BE2C (cell line): ENCODE results near the gene PDLIM1.

Source experiments
- DNase-seq: peaks from one replicate; pipeline ENCODE4 v3.0.0-alpha.2; 2020
- H3K27me3 ChIP-seq: fragments of 250-450 bp; sonication (Bioruptor Pico); 2 replicates; pipeline ENCODE4 v1.5.1; 2020; ENCODE audit warnings: mild to moderate bottlenecking
- H3K36me3 ChIP-seq: fragments of 250-450 bp; sonication (Bioruptor Pico); 2 replicates; pipeline ENCODE4 v1.5.1; 2020; ENCODE audit warnings: mild to moderate bottlenecking
- H3K4me1 ChIP-seq: fragments of 250-450 bp; sonication (Bioruptor Pico); 2 replicates; pipeline ENCODE4 v1.5.1; 2020
- H3K4me3 ChIP-seq: 2 replicates; pipeline ENCODE4 v1.5.1; 2011; ENCODE audit warnings: low read depth, low read length
- H3K9me3 ChIP-seq: fragments of 250-450 bp; sonication (Bioruptor Pico); 2 replicates; pipeline ENCODE4 v1.5.1; 2020
- TF ChIP-seq, protein P1 (sequence below): IDR thresholded peaks from 2 replicates; pipeline ENCODE4 v1.5.1; 2012; ENCODE audit warnings: mild to moderate bottlenecking, low read depth, low read length

Gene PDLIM1

DNA sequence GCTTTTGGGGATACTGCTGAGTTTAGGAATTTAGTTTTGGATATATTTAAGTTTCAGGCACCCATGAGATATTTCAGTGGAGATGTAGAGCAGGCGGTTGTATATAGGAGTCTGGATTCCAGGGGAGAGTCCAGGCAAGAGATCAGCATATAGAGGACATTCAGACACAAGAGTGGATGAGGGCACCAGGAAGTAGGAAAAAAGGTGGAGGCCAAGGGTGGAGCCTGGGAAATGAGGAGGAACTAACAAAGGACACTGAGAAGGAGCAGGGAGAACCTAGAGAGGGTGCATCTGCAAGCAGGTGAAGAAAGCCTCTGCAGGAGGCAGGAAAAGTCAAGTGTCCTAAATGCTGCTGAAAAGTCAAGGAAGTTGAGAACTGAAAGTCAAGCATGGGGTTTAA, 13.1 kb upstream of the PDLIM1 start:
- TF ChIP-seq, protein P1, sequence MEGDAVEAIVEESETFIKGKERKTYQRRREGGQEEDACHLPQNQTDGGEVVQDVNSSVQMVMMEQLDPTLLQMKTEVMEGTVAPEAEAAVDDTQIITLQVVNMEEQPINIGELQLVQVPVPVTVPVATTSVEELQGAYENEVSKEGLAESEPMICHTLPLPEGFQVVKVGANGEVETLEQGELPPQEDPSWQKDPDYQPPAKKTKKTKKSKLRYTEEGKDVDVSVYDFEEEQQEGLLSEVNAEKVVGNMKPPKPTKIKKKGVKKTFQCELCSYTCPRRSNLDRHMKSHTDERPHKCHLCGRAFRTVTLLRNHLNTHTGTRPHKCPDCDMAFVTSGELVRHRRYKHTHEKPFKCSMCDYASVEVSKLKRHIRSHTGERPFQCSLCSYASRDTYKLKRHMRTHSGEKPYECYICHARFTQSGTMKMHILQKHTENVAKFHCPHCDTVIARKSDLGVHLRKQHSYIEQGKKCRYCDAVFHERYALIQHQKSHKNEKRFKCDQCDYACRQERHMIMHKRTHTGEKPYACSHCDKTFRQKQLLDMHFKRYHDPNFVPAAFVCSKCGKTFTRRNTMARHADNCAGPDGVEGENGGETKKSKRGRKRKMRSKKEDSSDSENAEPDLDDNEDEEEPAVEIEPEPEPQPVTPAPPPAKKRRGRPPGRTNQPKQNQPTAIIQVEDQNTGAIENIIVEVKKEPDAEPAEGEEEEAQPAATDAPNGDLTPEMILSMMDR, result no peak
- no peaks in the 10 kb centered on the region for H3K9me3 ChIP-seq
- no peak for DNase-seq

DNA sequence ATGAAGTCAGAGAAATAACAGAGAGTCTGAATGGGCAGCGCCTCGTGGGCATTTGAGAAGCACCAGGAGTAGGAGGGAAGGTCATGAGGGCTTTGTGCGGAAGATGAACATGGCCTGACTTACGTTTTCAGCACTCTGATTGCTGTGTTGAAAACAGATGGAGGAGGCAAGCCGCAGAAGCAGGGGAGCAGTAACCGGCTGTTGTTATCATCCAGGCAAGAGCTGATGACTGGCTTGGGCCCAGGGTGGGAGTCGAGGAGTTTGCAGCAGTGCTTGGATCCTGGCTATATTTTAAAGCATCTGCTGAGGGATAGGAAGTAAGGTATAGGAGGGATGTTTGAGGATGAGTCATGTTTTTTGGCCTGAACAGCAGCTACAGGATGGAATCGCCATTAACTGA, 12.7 kb upstream of the PDLIM1 start:
- Histone ChIP-seq H3K4me3 (no peak overlapping the region), H3K4me1 (no peaks in the 10 kb centered on the region), H3K36me3 (no peaks in the 10 kb centered on the region), H3K27me3 (no peaks in the 10 kb centered on the region), H3K9me3 (no peaks in the 10 kb centered on the region)
- no peak for DNase-seq
- TF ChIP-seq, protein P1, result no peak

More for the DNA sequence above, 13.1 kb upstream of the PDLIM1 start:
- Histone ChIP-seq H3K36me3 (no peaks in the 10 kb centered on the region), H3K4me1 (no peaks in the 10 kb centered on the region), H3K27me3 (no peaks in the 10 kb centered on the region), H3K4me3 (no peak overlapping the region)

DNA sequence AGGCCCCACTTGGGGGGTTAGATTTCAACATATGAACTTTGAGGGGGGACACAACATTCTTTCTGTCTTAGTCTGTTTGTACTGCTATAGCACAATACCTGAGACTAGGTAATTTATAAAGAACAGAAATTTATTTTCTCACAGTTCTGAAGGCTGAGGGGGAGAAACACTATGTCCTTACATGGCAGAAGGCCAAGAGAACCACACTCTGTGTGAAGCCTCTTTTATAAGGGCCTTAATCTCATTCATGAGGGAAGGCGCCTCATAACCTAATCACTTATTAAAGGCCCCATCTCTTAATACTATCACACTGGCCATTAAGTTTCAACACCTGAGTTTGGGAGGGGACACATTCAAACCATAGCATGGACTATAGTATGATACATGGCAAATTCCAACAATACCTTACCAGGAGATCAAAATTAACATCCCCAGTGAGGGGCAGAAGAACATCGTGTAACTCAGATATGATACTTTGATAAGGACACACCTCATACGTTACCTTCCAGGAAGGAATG, 9.3 kb upstream of the PDLIM1 start:
- H3K27me3 ChIP-seq, result no peaks in the 10 kb centered on the region; the same call in 1 of the 2 replicates
- TF ChIP-seq, protein P1, result no peak
- no peaks in the 10 kb centered on the region for H3K4me1 ChIP-seq
- H3K4me3 ChIP-seq, result no peak overlapping the region
- H3K9me3 ChIP-seq, result no peaks in the 10 kb centered on the region
- no peaks in the 10 kb centered on the region for H3K36me3 ChIP-seq
- DNase-seq, result no peak

DNA sequence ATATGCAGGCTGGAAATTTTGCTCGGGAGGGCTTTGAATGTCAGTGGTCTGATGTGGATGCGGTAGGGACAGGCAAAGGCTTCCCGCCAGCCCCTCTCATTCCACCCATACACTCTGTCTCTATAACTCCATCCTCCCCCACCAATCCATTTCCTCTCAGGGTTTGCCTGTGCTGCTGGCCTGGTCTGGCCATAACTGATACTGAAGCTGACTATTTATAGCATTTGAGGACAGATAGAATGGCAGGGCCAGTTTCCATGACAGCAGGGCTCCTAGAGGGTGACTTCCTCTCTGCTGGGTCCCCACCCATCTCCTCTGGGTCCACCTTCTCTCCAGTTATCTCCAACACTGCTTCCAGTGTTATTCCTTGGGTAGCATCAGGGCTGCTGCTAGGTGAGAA, 6.6 kb upstream of the PDLIM1 start:
- Histone ChIP-seq H3K9me3 (no peaks in the 10 kb centered on the region), H3K4me3 (no peak overlapping the region), H3K27me3 (no peaks in the 10 kb centered on the region; the same call in 1 of the 2 replicates), H3K36me3 (no peaks in the 10 kb centered on the region), H3K4me1 (no peaks in the 10 kb centered on the region)
- TF ChIP-seq, protein P1, result no peak
- no peak for DNase-seq

DNA sequence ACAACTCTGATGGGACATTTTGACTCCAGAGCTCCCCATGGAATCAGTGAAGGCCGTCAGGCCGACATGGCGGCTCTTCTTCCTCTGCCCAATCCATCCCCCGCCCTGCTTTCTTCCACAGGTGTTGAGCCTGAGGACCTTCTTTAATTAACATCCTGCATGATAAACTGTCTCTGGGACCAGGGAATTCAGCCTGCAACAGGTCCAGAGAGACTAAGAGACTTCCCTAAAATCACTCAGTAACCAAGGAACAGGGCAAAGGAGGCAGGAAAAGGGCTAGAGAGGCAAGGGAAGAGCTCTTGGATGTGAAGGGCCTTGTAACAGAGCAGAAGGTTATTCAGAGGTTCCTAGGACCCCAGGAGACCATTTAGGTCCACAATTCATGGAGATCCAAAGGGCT, 6.0 kb upstream of the PDLIM1 start:
- Histone ChIP-seq H3K9me3 (no peaks in the 10 kb centered on the region), H3K36me3 (no peaks in the 10 kb centered on the region), H3K4me3 (no peak overlapping the region), H3K4me1 (no peaks in the 10 kb centered on the region), H3K27me3 (peaks cover 2% of the 10 kb centered on the region; the same call in 1 of the 2 replicates)
- no peak for DNase-seq
- TF ChIP-seq, protein P1, result no peak

DNA sequence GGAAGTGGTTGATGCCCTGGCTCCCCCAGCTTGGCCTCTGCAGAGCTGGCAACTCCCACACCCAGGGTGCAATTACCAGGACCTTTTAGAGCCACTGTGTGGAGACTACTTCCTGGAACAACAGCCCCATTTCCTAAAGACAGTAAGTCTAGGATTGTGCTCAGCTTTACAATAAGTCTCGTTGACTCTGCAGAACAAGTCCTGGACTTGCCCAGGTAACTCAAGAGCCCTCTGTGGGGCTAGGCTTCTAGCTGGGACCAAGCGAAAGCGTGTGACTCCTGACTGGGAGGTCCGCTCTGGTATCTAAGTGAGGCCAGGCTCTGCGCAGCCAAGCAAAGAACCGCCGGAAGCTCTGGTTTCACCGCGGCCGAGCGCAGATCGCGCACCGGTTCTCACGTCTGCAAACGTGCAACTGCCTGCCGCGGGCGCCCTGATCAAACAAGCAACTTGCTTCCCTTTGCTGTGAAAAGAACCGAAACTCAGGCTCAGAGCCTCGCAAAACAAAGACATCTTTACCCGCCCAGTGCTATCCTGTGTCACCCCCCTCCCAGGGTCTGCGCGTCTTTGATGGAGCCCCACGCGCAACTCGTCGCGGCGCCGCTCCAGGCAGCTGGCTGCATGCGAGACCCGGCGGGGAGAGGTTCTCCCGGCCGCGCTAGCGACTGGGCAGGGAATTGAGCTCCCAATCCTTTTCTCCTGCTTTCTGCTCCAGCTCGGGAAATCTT, 4.4 kb upstream of the PDLIM1 start:
- peak; percentile 53 for DNase-seq
- TF ChIP-seq, protein P1, result no peak
- H3K27me3 ChIP-seq, result peaks cover 17% of the 10 kb centered on the region
- peak overlapping the region; percentile 51 for H3K4me3 ChIP-seq
- H3K36me3 ChIP-seq, result no peaks in the 10 kb centered on the region
- no peaks in the 10 kb centered on the region for H3K4me1 ChIP-seq
- H3K9me3 ChIP-seq, result no peaks in the 10 kb centered on the region
